NCI-H446 treated with DMSO at 0.1 percent for 48 hours (cell line): ENCODE data around the gene POLA1.

ENCODE experiments used
- DNase-seq: peaks from one replicate; lab custom pipeline; 2025; lab: John Stamatoyannopoulos, UW

POLA1 gene

DNA sequence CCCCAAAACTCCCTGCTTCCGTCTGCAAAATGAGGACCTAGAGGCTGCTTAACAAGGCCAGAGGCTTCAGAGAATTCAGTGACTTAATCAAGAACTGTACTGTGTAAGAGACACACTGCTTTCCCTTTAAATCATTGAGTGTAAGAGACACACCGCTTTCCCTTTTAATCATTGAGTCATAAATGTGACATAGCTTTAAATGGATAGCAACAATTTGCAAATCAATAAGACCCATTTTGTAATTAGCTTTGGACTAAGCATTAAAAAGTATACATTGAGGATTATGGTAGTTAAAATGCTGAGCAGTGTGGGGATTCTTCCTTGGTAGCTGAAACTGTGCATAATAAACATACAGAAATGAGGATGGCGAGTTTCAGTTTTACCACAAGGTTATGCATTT, 290.2 kb downstream of the POLA1 start:
- no peak for DNase-seq

DNA sequence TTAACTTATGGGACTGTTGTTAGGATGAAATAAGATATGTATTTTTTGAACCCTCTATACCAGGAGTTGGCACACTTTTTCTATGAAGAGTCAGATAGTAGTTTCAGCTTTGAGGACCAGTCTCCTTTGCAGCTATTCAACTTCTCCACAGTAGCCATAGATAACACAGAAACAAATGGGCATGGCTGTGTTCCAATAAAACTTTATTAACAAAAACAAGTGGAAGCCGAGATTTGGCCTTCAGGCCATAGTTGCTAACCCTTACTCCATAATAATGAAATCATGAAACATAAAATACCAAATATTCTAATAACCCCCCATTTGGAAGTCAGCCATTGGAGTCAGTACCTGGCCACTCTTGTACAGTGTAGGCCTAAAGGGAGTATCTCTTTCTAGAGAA, 291.4 kb downstream of the POLA1 start:
- DNase-seq = no peak

DNA sequence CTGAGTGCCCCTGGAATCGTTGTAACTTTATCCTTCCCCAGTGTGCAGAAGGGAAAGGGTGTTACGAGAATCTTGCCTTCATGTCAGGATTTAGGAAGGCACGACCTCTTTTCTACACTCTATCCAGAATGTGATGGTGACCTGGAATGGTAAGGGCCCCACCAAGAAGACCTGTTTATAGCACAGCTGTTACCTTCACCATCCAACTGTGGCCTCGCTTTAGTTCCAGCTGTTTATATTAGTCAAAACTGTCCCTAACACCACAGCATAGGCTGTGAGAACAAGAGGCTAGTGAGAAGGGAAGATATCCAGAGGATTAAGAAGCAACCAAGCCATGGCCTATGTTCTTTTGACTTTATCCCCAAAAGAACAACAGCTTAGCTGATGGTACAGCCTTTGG, 294.0 kb downstream of the POLA1 start:
- DNase-seq = no peak

DNA sequence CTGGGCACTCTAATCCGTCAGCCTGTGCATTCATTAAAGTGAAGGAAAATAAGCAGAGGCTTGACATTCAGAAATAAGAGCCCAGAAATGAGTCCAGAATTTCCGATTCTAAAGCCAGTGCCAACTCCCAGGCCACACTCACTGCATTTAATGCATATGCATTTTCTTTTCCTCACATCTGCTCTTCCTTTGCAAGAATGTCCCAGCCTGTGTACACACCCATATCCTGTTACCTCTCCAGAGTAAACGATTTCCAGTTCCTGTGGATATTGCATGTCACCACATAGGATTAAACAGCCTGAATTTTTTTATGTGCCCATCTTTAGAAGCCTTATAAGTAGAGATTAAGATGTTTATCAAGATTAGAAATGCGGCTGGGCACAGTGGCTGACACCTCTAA, 294.6 kb downstream of the POLA1 start:
- DNase-seq = no peak

DNA sequence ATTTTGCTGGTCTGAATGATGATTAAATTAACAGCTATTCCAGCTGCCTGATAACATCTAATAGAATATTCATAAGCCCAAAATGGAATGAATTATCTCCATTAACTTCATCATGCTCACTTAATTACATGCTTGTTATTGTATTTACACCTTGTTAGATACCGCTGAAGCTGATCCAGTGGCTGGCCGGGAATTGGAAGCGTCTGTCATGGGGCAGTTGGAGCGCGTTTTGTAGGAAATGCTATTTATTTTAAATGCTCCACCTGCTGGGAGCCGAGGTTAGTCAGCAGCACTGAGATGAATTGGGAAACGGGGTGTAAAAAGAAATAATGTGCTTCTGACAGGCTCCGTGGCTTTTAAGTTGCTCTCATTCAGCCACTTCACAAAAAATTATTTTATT, 296.8 kb downstream of the POLA1 start:
- no peak for DNase-seq

DNA sequence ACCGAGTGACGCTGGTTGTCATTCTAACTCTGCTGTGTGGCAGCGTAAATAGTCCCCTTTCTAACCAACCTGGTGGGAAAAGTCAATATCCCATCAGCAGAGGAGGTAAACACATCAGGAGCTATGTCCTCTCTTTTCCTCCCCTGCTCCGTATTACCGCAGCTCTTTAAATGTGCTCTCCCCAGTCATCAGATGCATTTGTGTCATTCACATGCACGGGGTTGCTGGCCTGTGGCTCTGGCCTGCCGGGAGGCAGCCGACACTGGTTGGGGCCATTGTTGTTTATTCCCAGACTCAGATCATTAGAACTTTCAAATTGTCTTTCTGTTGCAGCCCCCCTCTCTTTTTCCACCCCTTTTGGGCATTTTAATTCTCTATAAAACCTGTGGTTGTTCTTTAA, 300.2 kb downstream of the POLA1 start:
- DNase-seq = no peak

DNA sequence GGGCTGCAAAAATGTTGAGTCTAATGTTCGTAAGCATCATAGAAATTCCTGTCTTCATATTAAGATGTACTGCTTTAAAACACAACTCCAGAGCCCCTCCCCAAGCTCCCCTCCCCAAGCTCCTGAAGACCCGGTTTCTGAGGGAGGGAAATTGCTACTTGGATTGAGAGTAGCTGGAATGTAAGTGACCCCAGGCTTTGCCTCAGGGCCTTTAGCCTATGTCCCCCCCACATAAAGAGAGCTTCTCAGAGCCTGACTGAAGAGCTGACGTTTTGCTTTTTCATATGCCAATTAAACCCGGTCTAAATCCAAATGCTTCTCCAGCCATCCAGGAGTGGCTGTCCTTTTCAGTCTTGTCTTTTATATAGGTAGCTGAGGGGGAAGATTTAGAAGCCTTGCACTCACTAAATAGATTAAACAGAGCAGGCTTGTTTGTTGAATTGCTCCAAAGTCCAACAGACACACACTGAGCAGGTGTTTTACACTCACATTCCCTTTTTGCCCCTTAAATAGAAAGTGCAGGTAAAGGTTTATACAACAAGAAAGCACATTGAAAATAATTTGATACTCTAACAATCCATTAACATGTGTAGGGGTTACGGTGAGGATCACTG, 302.5 kb downstream of the POLA1 start:
- DNase-seq = no peak

DNA sequence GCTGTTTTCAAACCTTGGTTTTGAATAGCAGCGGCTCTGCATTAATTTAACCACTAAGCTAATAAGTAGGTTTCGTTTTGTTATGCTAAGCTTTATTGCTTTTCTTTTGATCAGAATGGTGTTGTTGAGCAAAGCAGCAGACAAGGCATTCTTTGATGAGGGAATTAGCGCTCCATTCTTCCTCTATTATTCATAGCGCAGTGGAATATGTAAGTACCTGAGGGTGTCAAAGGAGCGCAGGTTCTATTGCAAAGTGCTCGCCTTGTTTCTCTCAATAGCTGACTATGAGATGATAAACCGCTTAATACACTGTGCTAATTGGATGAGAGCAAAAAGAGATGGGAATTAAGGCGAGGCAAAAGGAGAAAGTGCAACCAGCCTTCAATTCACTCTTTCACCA, 305.8 kb downstream of the POLA1 start:
- no peak for DNase-seq

DNA sequence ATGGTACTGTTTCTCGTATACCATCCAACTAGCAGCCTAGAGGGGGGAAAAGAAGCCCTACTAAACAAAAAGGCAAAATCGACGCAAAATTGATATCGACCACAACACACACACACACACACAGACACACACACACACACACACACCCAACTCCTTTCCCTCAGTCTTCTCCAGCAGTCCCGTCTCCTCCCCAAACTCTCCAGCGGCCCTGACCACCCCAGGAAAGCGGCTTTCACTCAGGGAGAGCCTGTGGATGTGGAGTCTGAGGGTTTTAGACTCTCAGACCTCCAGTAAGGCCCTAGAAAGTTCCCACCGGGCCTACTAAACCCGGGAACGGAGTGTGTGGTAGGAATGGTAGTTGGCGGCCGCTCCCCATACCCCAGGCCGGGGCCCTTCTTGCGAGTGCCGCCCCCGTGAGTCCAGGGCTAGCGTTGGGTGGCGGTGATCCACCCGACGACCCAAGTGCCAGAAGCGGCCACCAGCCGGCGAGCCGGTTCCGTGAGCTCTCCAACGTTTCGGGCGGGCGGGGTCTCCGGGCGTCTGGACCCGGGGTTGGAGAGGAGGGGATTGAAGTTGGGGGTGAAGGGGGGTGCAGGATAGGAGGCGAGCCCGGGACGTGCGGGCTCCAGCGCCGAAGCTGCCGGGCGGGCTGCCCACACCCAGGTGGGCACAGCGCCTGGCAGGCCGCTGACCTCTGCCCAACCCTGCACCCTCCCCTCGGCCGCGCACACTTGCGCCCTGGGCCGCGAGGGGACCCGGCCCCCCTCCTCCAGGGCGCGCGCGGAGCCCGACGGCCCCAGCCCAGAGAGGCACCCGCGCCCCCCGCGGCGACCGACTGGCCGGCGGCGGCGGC, 308.3 kb downstream of the POLA1 start:
- DNase-seq = no peak

DNA sequence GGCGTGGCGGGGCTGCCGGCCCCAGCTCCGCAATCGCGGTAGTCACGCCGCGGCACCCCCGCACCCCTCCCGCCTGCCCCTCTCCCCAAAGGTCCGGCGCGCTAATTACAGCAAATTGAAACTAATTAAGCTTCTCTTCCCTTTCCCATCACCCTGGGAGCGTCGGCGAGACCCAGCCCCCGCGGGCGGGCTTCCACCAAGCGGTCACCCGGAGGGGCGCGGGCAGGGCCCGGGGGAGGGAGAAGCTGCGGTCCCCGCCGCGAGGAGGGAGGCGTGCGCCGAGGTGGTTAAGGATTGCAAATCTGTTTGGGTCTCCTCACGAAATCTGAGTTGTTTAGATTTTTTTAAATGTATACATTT, 308.9 kb downstream of the POLA1 start:
- DNase-seq = no peak

DNA sequence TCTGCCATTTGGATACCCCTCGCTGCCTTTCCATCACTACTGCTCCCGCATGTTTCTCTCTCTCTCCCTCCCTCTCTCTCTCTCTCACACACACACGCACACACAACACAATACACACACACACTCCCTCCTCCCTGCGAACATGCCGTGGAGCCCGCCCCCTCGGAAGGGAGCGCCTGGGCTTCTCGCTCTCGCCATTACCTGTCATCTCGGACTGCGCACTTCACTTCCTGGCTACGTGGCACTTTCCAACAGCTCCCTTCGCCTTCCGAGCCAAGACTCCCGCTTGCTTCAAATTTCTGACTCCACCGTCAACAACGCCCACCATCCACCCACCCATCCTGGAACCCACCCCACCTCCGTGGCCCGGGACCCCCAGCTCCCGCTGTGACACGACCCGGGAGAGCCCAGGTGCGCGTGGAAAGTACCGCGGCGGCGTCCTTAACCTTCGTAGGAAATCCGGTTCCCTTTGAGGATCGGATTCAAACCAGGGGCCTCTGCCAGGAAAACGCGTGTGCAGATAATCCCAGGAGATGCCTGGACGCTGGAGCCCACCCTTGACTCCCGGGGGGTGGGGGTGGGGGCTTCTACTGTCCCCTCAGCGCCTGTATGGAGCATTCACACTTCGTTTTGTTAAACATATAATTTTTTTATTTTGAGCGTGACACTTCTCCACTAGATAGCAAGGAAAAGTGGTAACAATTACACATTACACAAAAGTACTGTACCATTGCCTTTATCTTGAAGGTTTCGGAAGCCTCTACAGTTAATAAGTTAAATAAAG, 309.5 kb downstream of the POLA1 start:
- DNase-seq = no peak

DNA sequence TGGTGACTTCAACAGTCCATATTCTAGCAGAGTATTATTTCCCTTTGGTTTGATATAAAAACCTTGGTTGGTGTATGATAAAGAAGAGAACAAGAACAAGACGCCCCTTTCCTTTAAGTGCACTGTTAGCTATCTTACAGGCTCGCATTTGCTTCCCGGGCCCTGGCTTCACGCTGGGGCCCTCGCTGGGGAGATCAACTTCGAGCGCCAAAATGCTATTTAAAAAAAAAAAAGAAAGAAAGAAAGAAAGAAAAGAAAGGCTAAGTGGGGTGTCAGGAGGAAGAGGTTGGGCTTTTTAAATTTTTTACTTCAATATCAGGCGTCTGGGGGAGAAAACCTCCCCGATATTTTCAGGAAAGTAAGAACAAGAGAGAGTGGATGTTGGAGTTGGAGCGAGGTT, 310.3 kb downstream of the POLA1 start:
- no peak for DNase-seq

DNA sequence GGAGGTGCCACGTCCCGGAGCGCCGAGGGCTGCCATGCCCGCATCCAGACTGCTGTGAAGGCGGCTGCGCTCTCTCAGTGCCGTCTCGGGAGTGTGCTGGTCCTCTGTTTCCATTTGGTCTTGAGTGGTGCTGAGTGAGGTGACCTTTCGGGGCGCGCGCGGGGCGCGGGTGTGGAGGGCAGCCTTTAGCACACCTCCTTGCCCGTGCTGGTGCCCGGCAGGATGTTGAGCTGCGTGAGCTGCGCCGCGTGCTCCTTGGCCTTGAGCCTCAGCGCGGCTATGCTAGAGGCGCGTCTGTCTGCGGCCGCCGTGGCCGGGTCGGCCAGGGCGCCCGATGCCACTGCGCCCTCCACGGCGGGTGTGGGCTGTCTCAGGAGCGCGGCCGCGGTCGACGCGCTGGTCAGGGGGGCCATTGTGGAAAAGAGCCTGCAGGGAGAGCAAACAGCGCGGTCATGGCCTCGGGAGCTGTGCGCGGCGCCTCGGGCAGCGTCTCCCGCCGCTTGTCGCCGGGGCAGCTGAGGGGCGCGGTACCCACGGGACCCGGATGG, 310.8 kb downstream of the POLA1 start:
- no peak for DNase-seq

DNA sequence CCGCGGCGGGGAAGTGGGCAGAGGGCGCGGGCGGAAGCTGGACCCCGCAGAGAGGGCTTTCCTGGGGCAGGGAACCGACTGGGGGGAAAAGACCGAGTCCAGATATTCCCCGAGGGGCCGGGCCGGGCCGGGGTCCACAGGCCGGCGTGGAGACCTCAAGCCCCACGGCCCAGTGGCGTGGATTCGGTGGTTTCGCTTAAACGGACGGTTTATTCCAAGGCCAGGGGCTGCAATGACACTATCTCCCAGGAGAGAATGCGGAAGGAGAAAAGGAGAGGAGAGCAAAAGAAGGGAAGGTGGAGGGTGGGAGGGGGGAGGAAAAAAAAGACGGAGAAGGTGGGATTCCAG, 311.3 kb downstream of the POLA1 start:
- no peak for DNase-seq

DNA sequence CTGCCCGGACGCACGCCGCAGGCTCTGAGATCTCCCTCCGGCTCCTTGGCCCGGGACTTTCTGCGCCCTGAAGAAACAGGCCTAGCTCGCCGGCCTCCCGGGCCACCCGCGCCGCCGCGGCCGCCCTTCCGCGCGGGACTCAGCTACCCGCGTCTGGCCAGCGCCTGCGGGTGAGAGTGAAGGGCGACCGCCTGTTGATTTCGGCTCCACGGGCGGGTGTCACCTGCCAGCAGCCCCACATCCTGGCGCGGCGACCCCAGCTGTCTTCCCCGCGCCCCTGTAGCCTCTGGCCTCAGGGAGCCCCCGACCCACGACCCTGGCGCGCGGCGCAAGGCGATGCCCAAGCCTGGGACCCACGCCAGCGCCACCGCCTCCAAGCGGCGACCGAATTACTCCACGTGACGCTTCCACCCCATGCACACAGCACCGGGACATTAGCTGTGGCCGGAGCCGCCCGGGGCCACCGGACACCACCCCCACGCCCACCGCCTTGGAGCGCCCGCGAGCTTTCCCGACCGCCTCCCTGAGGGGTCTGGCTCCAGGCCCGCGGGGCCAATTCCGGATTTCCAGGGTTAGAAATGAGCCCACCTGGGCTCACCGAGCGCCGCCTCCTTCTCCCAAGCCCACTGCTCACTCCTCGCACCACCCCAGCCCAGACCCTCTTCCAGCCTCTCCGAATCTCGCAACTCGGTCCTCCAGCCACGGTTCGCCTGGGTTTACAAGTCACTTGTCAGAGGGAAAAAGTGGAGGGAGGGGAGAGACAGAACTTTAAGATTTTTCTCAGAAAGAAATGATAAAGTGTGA, 311.9 kb downstream of the POLA1 start:
- DNase-seq = no peak

DNA sequence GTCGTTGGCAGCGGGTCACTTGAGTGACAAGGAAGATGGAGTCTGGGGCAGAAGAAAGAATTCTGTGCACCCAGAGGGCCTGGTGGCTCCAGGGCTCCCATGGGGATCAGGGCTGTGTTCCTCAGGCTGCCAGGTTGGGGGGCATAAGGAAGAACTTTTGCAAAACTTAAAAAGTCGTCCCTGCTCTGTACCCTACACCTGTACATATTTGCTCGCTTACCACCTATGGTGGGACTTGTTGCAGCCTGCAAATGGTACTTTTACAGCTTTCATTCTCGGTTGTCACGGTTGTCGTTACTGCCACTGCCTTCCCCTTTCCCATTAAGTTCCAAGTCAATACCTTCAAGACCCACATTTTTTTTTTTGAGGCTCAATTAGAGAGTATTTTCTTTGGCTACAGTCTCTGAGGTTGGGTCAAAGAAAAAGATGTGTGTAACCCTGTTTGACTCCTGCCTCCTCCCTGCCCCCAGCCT, 312.9 kb downstream of the POLA1 start:
- DNase-seq = no peak

DNA sequence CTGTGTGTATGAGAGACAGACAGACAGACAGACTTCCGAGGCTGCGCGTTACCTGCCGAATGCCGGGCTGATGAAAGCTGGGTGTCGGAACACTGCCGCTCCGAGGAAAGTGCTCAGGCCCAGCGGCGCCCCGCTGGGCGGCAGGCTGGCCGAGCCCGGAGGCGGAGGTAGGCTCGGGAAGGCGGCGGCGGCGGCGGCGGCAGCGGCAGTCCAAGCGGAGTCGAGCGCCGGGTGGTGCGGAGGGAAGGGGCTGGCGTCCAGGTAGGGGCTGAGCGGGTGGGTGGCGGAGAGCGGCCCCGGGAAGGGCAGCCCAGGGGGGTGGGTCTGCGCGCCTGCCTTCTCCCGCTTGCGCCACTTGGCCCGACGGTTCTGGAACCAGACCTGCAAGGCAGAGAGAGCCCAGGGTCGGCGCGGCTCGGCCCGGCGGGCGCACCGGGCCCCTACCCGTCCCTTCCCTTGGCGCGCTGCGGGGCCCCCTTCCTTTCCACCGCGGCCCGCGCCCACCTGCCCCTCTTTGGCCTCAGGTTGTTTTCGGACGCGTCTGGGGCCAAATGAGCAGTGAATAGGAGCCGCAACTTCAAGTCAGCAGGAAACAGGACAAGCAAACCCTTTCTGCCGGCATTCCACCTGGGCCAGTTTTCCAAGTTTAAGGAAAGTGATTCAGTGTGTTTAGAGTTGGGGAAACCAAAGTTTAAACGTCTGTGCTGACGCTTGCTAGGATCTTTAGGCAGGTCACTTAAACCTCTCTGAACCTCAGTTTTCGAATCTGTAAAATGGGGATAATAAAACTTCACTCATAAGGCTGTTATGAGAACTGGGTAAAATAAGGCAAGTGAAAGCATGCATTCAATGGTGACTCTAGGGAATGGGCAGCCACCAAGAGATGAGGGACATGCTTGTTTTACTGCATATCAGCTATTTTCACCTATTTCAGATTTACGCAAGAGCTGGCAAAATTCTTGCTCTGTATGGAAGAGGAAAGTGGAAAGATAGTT, 313.6 kb downstream of the POLA1 start:
- DNase-seq = no peak

DNA sequence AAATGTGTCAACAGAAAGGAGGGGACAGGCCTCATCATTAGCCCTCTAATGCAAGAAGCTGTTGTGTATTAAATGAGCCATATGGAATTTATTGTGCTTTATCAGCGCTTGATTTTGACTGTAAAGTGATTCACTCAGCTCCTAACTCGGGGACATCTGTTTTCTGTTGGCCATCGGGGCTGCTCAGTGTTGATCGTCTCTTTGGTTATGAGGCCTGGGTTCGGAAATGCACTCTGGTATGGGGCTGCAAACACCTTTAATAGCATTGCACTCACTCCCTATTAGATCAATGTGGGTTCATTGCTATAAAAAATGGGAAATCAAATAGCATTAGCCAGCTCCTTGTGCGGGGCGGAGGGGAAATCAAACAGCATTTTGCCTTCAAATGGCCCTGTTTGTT, 315.7 kb downstream of the POLA1 start:
- no peak for DNase-seq

DNA sequence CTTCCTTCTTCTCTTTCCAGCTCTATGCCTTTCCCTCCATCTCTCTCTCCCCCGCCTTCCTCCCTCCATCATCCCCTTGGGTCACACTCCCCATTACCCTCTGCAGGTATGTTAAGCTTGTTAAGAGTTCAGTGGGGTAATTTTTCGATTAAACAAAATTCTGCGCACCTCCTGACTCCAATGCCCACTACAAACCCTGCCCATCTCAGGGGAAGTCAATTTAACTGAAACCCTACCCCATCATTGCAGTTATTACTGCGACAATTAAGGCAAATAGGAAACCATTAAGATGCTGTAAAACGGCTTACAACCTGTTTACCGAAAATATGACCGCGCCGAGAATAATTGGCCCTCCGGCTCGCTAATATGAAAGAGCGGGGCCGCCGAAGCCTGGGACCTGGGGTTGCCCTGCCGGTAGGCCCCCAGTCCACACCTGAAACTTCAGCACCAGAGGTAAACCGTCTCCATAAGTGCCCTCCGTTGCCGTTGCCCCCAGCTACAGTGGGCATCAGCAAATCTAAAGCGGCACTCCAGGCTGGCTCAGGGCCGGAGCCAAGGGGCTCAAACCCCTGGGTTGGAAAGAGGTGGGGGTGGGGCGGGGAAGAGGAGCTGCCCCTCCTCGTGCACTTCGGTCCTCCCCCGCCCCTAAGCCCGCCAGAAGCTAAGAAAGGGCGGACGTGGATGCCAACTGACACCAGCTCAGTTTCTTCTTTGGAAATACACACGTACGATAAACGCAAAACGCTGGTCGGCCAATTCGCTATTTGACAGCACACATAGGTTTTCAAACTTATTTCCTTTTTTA, 317.3 kb downstream of the POLA1 start:
- no peak for DNase-seq
